Measurements from ENCODE around the gene RFX1.
A peak's percentile ranks its signal among the peaks of the same experiment; 100 is the strongest.
"Not testable (repeated sequence)": the region's sequence is repeated elsewhere in the genome, so short reads cannot be mapped to it uniquely, and the experiment has no call there.

RFX1 gene

GRCh38 chr19:14026652-14027192 is 20.6 kb upstream of the RFX1 start:
- not testable (repeated sequence) for DNase-seq

GRCh38 chr19:14023404-14024235 is 17.5 kb upstream of the RFX1 start:
- no peak for DNase-seq

GRCh38 chr19:14022469-14022868 is 16.3 kb upstream of the RFX1 start:
- no peak for DNase-seq

GRCh38 chr19:14021474-14021873 is 15.4 kb upstream of the RFX1 start:
- no peak for DNase-seq

GRCh38 chr19:14019739-14020138 is 13.6 kb upstream of the RFX1 start:
- DNase-seq, result not testable (repeated sequence)

GRCh38 chr19:14019100-14019499 is 13.0 kb upstream of the RFX1 start:
- no peak for DNase-seq

- DNase-seq, result no peak
These were observed 9.5 kb upstream of the RFX1 start for GRCh38 chr19:14015524-14016035.

- DNase-seq, result no peak
These were observed 6.3 kb upstream of the RFX1 start for GRCh38 chr19:14012378-14012915.

GRCh38 chr19:14006766-14007562 is 844 bp upstream of the RFX1 start:
- no peak for DNase-seq

- DNase-seq, result peak; percentile 54
These were observed 603 bp downstream of the RFX1 start for GRCh38 chr19:14005349-14006084.

- no peak for DNase-seq
These were observed 1.3 kb downstream of the RFX1 start for GRCh38 chr19:14004619-14005348.

GRCh38 chr19:14003251-14004055 is 2.7 kb downstream of the RFX1 start:
- DNase-seq, result no peak

- DNase-seq, result no peak
These were observed 3.4 kb downstream of the RFX1 start for GRCh38 chr19:14002571-14003250.

GRCh38 chr19:14000691-14001375 is 5.3 kb downstream of the RFX1 start:
- no peak for DNase-seq

- DNase-seq, result no peak
These were observed 7.0 kb downstream of the RFX1 start for GRCh38 chr19:13999085-13999484.

- DNase-seq, result no peak
These were observed 7.7 kb downstream of the RFX1 start for GRCh38 chr19:13998426-13998825.

GRCh38 chr19:13997631-13997962 is 8.5 kb downstream of the RFX1 start:
- DNase-seq, result no peak

GRCh38 chr19:13996928-13997630 is 9.0 kb downstream of the RFX1 start:
- no peak for DNase-seq
